AML-193 (cell line): ENCODE data around the gene NOP9.

Experiments
- DNase-seq, 2 experiments: peaks; one replicate each; lab custom pipeline; 2025; lab: John Stamatoyannopoulos, UW

Gene NOP9, protein sequence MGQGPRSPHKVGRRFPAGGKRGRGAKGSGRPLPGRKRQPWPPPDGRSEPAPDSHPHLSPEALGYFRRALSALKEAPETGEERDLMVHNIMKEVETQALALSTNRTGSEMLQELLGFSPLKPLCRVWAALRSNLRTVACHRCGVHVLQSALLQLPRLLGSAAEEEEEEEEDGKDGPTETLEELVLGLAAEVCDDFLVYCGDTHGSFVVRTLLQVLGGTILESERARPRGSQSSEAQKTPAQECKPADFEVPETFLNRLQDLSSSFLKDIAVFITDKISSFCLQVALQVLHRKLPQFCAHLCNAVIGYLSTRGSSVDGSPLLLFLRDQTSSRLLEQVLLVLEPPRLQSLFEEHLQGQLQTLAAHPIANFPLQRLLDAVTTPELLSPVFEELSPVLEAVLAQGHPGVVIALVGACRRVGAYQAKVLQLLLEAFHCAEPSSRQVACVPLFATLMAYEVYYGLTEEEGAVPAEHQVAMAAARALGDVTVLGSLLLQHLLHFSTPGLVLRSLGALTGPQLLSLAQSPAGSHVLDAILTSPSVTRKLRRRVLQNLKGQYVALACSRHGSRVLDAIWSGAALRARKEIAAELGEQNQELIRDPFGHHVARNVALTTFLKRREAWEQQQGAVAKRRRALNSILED

GRCh38 chr14:24299255-24300191, at the start of gene NOP9, which contains the start of gene DHRS1:
Gene NOP9, plus strand, starts transcription at chr14:24299850. Its CDS starts 105 bp downstream, at chr14:24299955.
Gene DHRS1, minus strand, starts transcription at chr14:24299780. Its CDS starts 674 bp downstream, at chr14:24299106.
- peak; percentile 72 to 84 for DNase-seq

- DNase-seq, result no peak
Measured at GRCh38 chr14:24250354-24250753, 49.3 kb upstream of the NOP9 start.

GRCh38 chr14:24251880-24252288, 47.8 kb upstream of the NOP9 start:
- no peak for DNase-seq

- no peak for DNase-seq
Measured at GRCh38 chr14:24252289-24253124, 47.1 kb upstream of the NOP9 start.

GRCh38 chr14:24253936-24254335, 45.7 kb upstream of the NOP9 start:
- no peak for DNase-seq

GRCh38 chr14:24254630-24255392, 44.8 kb upstream of the NOP9 start:
- DNase-seq, result no peak

GRCh38 chr14:24255438-24255837, 44.2 kb upstream of the NOP9 start:
- no peak for DNase-seq

DNA sequence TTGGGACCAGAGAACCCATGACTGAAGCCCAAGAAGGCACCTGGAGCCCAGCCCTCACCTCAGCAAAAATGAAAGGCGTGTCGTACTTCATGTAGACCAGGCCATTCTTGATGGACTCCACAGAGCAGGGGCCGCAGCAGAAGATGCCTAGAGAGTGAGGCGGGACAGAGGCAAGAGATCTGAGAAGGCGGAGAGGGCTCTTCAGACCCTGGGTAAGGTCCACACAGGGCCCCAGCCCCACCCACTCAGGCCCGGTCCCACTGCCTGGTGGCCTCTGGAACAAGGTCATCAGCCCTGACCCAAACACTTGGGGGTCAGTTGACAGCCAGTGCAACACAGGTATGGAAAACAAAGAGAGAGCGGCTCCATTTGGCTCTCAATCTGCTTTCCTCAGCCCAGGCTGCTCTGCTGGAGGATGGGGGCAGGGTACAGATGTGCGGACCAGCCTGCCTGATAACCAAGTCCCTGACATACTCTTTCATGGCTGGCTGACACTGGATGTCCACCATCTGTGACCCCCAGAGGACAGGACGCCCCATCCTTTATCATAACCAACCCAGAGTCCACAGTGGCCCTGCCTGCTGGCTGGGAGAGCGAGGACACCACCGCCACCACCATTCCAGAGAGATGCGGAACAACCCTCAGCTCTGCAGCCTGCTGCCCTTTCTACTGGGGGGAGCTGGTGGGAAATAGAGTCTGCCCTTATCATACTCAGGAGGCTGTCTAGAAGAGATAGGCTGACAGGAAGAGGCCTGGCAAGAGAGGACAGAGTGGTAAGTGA, 43.5 kb upstream of the NOP9 start:
- DNase-seq, result no peak

- DNase-seq, result no peak
Measured at GRCh38 chr14:24256960-24257359, 42.7 kb upstream of the NOP9 start.

GRCh38 chr14:24258119-24258518, 41.5 kb upstream of the NOP9 start:
- DNase-seq, result no peak

DNA sequence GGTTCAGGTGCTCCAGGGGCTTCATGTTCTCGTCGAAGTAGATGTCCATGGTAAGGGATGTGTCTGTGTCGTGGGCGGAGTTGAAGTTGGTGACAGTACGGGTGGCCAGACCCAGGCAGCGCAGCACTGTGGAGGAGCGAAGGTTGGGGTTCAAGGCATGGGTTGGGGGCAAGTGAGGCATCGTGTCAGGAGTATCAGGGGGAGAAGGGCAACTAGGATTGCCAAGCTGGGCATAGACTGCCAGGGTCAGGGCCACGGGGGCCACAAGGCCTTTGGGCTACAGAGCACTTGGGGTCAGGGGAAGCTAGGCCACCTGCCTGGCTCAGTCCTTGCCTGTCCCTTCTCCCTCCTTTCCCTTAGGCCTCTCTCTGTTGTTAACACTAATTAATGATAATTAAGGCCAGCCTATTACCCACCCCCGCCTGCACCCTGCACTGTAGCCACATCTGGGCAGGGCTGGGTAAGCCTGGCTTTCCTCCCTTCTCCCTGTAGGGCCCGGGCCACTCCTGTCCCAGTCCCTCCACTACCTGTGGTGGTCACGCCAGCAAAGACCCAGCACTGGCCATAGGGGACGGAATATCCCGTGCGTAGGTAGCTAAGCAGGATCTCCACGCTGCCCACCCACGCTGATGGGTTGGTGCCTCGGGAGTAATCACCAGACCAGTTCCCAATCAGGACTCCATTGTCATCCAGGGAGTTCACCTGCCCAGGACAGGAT, 40.9 kb upstream of the NOP9 start:
- no peak for DNase-seq

GRCh38 chr14:24259282-24260025, 40.2 kb upstream of the NOP9 start:
- DNase-seq, result no peak

DNA sequence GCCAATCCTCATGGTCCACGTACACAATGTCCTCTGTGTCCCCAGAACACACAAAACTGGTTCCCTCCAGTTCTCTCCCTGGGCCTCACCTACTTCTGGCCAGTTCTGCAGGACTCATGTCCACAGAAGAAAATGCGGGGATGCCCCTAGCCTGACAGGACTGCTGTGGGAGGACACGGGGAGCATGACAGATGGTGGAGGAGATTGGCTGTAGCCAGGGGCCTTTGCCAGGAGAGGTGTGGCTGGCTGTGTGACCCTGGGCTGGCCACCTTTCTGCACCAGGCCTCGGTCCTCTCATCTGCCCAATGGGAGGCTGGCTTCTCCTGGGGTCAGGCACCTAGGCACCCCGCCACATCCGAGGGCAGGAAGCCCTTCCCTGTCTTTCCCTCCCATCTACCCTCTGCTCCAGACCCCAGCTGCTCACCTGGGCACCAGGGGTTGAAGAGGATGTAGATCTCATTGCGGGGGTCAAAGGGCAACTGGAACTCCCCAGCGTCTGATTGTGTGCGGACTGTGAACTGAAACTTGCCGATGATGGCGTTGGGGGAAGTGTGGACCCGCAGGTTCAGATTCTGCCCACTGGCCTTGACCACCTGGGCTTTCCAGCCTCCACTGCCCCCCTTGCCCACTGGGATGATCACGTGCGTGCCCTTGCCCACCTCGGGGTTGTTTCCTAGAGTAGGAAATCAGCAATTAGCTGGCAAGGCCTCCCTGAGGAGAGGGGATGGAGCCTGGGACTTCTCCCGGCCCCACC, 39.4 kb upstream of the NOP9 start:
- DNase-seq, result no peak

DNA sequence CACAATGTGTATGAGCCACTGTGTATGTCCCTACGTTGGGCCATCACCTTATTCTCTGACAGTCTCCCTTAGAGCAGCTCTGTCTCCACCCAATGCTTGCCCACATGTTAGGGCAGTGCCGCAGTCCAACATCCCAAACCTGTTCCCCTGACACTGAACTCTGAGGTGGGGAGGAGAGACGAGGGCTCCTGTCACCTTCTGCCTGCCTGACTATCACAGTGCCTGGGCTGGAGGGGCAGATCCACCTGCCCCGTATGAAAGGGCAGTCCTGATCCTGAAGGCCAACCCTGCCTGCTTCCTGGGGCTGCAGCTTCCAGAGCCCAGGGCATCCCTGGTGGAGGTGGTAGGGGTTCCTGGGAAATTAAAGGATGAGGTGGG, 38.9 kb upstream of the NOP9 start:
- DNase-seq, result no peak

GRCh38 chr14:24261256-24261968, 38.2 kb upstream of the NOP9 start:
- DNase-seq, result no peak

GRCh38 chr14:24261969-24262327, 37.7 kb upstream of the NOP9 start:
- DNase-seq, result no peak
